ENCODE results near the gene CYB561D1. TPM values are rescaled to one million over a fixed set of nuclear protein-coding genes. Genes with fewer than 3 reads are reported as not detected.

CYB561D1 gene
- total and polyA plus RNA-seq, 3 donors from 2014 or later = 8.0 to 11.5 (median 8.0) TPM

DNA sequence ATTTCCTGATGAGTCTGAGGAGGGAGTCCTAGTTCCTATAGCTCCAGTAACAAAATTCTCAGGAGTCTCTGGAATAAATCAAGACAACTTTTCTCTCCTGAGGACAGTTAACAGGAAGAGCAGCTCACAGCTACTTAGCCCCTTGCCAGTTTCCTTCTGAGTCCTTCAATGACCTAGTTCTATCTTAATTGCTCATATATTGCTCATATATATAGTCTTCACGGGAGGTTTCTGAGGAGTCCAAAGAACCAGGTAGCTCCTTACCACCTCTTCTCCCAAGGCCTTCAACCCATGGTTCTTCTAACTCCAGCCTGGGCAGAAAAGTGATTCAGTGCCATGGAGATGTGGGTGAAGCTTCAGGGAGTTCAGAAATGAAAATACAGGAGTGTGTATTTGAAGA, 11.1 kb downstream of the CYB561D1 start:
- H3K4me3 ChIP-seq = no peak overlapping the region
- DNase-seq = no peak
- 93 to 94% methylated on average over 1 of the region's 1 CpG for WGBS, 2 donors
- no peak for TF ChIP-seq POLR2A (IDR thresholded peaks at IDR 0.05)
- TF ChIP-seq, protein P1, sequence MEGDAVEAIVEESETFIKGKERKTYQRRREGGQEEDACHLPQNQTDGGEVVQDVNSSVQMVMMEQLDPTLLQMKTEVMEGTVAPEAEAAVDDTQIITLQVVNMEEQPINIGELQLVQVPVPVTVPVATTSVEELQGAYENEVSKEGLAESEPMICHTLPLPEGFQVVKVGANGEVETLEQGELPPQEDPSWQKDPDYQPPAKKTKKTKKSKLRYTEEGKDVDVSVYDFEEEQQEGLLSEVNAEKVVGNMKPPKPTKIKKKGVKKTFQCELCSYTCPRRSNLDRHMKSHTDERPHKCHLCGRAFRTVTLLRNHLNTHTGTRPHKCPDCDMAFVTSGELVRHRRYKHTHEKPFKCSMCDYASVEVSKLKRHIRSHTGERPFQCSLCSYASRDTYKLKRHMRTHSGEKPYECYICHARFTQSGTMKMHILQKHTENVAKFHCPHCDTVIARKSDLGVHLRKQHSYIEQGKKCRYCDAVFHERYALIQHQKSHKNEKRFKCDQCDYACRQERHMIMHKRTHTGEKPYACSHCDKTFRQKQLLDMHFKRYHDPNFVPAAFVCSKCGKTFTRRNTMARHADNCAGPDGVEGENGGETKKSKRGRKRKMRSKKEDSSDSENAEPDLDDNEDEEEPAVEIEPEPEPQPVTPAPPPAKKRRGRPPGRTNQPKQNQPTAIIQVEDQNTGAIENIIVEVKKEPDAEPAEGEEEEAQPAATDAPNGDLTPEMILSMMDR (IDR thresholded peaks at IDR 0.05) = no peak
- no peaks in the 10 kb centered on the region for H3K9me3 ChIP-seq
- intact Hi-C loops (cut with DNase I; ENCODE audit: low total_unique reads) = no loop called here
- no peaks in the 10 kb centered on the region for H3K27me3 ChIP-seq
- peaks cover 4% of the 10 kb centered on the region for H3K4me1 ChIP-seq
- H3K36me3 ChIP-seq (ENCODE audit: low read depth, missing control alignments) = no peaks in the 10 kb centered on the region
- no peak overlapping the region for H3K27ac ChIP-seq

DNA sequence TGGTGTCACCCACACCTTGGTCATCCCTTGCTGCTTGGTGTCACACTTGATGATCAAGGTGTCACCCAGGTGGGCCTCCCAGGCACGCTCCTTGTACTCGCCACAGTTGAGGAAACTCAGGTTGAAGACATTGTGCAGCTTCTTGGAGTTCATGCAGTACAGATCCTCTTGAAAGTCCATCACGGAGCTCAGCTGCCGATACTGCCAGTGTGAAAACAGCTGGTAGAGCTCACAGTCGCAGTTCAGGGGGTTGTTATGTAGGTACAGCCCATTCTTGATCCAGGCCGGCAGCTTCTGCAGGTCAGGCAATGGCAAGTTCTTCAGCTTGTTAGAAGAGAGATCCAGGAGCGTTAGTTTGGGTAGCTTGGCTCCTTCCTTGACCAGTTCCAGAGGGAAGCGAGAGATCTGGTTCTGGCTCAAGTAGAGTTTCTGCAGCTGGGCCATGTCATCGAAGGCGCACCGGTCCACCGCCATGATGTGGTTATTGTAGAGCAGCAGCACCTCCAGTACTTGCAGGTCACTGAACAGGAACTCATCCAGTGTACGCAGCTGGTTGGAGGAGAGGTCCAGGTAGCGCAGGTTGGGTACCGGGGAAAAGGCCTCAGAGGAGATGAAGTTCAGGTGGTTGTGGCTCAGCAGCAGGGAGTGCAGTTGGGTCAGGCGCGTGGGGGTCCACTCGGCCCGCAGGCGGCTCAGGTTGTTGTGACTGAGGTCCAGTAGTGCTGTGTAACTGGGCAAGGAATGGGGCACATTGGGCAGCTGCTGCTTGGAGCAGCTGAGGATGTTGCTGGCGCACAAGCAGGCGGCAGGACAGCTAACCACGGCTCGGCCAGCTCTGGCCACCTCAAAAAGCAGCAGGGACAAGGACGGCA, 14.3 kb downstream of the CYB561D1 start:
- no peak overlapping the region for H3K4me3 ChIP-seq
- H3K27ac ChIP-seq = no peak overlapping the region
- DNase-seq = no peak
- intact Hi-C loops (cut with DNase I; ENCODE audit: low total_unique reads) = no loop called here
- no peaks in the 10 kb centered on the region for H3K27me3 ChIP-seq
- no peaks in the 10 kb centered on the region for H3K36me3 ChIP-seq (ENCODE audit: low read depth, missing control alignments)
- WGBS, 2 donors = 47 to 66% methylated on average over 9 to 25 of the region's 25 CpGs
- no peaks in the 10 kb centered on the region for H3K9me3 ChIP-seq
- peaks cover 6% of the 10 kb centered on the region for H3K4me1 ChIP-seq
- TF ChIP-seq POLR2A (IDR thresholded peaks at IDR 0.05) = no peak
- TF ChIP-seq, protein P1 (IDR thresholded peaks at IDR 0.05) = no peak

DNA sequence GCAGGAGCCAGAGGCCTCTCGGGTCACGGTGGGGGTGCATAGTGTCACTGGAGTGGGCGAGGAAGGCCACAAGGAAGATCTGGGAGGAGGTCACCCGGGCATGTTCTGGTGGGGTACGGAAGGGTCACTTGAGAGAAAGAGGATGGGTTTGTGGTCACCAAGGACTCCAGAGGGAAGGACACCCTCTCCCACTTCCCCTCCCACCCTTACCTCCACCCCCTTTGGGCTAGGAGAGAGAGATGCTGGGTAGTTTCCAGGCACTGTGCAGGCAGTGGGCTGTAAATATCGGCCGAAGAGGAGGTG, 14.9 kb downstream of the CYB561D1 start:
- Histone ChIP-seq H3K27me3 (no peaks in the 10 kb centered on the region), H3K4me1 (peaks cover 6% of the 10 kb centered on the region), H3K9me3 (no peaks in the 10 kb centered on the region), H3K36me3 (ENCODE audit: low read depth, missing control alignments) (no peaks in the 10 kb centered on the region), H3K27ac (no peak overlapping the region), H3K4me3 (peak overlapping the region; percentile 68 to 72)
- intact Hi-C loops (cut with DNase I; ENCODE audit: low total_unique reads) = no loop called here
- 48 to 59% methylated on average over 4 to 7 of the region's 7 CpGs for WGBS, 2 donors
- no peak for DNase-seq
- TF ChIP-seq, protein P1 (IDR thresholded peaks at IDR 0.05) = no peak
- TF ChIP-seq POLR2A (IDR thresholded peaks at IDR 0.05) = no peak

DNA sequence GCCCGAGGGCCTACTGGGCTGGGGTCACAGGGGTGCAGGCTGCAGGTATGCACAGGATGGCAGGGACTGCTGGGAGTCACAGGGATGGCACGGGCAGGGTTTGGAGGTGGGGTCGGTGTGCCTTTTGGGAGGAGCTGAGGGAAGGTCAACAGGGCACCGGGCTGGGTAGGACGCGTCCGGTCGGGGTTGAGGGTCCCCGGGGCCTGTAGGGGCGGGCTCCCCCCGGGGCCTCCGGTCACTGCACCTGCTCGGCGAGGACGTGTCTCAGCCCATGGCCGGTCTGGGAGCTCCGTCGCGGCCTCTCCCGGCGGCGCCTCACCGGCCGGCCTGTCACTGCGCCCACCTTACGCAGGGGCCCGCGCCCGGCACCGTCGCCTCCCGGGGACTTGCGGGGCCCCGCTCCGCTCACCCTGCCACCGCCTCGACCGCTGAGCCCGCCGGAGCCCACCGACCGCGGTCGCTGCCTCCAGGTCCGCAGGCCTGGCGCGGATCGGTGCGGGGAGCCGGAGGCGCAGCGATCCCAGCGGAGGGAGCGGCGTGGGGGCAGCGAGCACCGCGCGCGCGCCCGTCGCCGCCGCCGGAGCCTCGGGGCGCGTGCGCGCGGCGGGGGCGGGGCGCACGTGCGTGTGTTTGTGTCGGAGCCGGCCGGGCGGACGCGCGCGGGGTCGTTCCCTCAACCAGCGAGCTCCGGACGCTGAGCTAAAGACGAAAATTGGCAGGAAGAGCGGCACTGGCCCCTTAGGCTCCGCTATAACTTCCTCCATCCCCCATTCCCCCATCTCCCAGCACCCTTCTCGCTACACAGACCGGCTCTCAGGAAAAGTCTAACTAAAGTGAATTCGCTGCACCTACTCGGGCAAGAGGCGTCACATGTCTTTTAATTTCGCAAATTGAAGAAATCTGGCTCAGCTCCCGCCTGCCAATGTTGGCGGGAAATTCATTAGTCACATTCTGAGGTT, 15.6 kb downstream of the CYB561D1 start, which contains the start of gene AMIGO1:
Gene AMIGO1 (minus strand): TSS at position 552 of the 959 bp plus-strand sequence. CDS start 815 bp downstream, outside the sequence.
- H3K27ac ChIP-seq = no peak within 1 kb of the TSS
- H3K4me1 ChIP-seq = peaks cover 6% of the 10 kb centered on the region
- DNase-seq = peak; percentile 77
- H3K27me3 ChIP-seq = no peaks in the 10 kb centered on the region
- 0 to 1% methylated on average over 19 to 66 of the region's 100 CpGs for WGBS, 2 donors
- H3K4me3 ChIP-seq = peak within 1 kb of the TSS; percentile 68 to 72
- H3K9me3 ChIP-seq = no peaks in the 10 kb centered on the region
- H3K36me3 ChIP-seq (ENCODE audit: low read depth, missing control alignments) = no peaks in the 10 kb centered on the region
- intact Hi-C loops (cut with DNase I; ENCODE audit: low total_unique reads) = no loop called here
- TF ChIP-seq POLR2A (IDR thresholded peaks at IDR 0.05) = no peak
- TF ChIP-seq, protein P1 (IDR thresholded peaks at IDR 0.05) = no peak
